ENCODE measurements around the gene OXSR1. TPM values are rescaled to one million over a fixed set of nuclear protein-coding genes. Genes with fewer than 3 reads are reported as not detected.

OXSR1 gene
- total RNA-seq, 4 donors from 2014 or later: 17.3 to 49.7 (median 28.7) TPM

GRCh38 chr3:38265604-38266307 lies 100.4 kb downstream of the OXSR1 start, which contains the start of gene SLC22A13:
Gene SLC22A13 (plus strand): TSS chr3:38265812. CDS start chr3:38265861, 49 bp downstream.
- Histone ChIP-seq H3K27me3 (no peaks in the 10 kb centered on the region), H3K9me3 (no peaks in the 10 kb centered on the region), H3K4me1 (no peaks in the 10 kb centered on the region), H3K4me3 (no peak within 1 kb of the TSS), H3K27ac (no peak within 1 kb of the TSS), H3K36me3 (no peaks in the 10 kb centered on the region)
- DNase-seq: no peak
- no peak for TF ChIP-seq POLR2A (IDR thresholded peaks at IDR 0.05)
- no peak for TF ChIP-seq CTCF (IDR thresholded peaks at IDR 0.05)

- no peak for DNase-seq
- no peak overlapping the region for H3K27ac ChIP-seq
- no peaks in the 10 kb centered on the region for H3K36me3 ChIP-seq
- no peaks in the 10 kb centered on the region for H3K27me3 ChIP-seq
- H3K4me3 ChIP-seq: no peak overlapping the region
- TF ChIP-seq POLR2A (IDR thresholded peaks at IDR 0.05) (no peak), CTCF (IDR thresholded peaks at IDR 0.05) (no peak)
- H3K9me3 ChIP-seq: no peaks in the 10 kb centered on the region
- no peaks in the 10 kb centered on the region for H3K4me1 ChIP-seq
These were observed 101.5 kb downstream of the OXSR1 start for GRCh38 chr3:38266810-38267209.

GRCh38 chr3:38267662-38268061 lies 102.3 kb downstream of the OXSR1 start:
- no peaks in the 10 kb centered on the region for H3K4me1 ChIP-seq
- no peaks in the 10 kb centered on the region for H3K9me3 ChIP-seq
- DNase-seq: no peak
- no peaks in the 10 kb centered on the region for H3K27me3 ChIP-seq
- H3K4me3 ChIP-seq: no peak overlapping the region
- no peaks in the 10 kb centered on the region for H3K36me3 ChIP-seq
- no peak overlapping the region for H3K27ac ChIP-seq
- TF ChIP-seq CTCF (IDR thresholded peaks at IDR 0.05): no peak
- no peak for TF ChIP-seq POLR2A (IDR thresholded peaks at IDR 0.05)

DNA sequence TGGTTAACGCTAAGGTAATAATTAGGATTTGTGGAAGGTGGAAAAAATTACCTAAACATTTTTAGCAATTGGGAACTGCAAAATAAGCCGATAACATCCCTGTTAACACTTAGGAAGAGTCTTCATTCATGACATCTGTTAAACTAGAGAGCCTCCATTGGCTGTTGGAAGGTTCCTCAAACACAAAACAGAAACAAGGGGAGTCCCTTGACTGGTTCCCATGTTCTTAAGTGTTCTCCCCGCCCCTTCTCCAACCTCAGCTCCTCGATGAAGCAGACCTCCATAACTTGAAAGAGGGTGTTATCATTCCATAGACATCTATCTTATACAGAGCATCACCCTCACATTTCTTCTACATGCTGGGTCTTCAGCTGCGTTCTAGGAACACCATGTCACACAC lies 102.8 kb downstream of the OXSR1 start:
- no peak overlapping the region for H3K4me3 ChIP-seq
- no peak for TF ChIP-seq POLR2A (IDR thresholded peaks at IDR 0.05)
- no peak for TF ChIP-seq CTCF (IDR thresholded peaks at IDR 0.05)
- H3K4me1 ChIP-seq: no peaks in the 10 kb centered on the region
- H3K27ac ChIP-seq: no peak overlapping the region
- no peaks in the 10 kb centered on the region for H3K36me3 ChIP-seq
- no peaks in the 10 kb centered on the region for H3K27me3 ChIP-seq
- DNase-seq: no peak
- no peaks in the 10 kb centered on the region for H3K9me3 ChIP-seq

DNA sequence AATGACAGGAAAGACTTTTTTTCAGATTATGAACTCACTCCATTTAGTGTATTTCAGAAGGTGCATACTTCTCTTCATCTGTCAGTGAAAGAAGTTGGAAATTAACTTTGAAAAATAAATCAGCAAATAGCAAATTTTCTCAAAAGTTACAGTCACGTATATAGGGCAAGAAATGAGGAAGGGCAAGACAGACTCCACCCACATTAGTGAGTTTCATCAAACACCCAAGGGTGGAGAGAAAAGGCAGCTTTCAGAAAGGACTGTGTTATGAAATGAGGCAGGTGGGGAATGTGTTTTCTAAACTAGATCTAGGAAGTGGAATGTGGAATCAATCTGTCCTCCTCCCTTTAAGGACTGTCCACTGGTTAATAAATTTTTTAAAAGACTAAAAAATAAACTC lies 103.2 kb downstream of the OXSR1 start:
- Histone ChIP-seq H3K27ac (no peak overlapping the region), H3K4me1 (no peaks in the 10 kb centered on the region), H3K4me3 (no peak overlapping the region), H3K36me3 (no peaks in the 10 kb centered on the region), H3K27me3 (no peaks in the 10 kb centered on the region), H3K9me3 (no peaks in the 10 kb centered on the region)
- no peak for DNase-seq
- no peak for TF ChIP-seq CTCF (IDR thresholded peaks at IDR 0.05)
- no peak for TF ChIP-seq POLR2A (IDR thresholded peaks at IDR 0.05)

Measured in Peyer's patch (tissue), 4 donors.